Dermis blood vessel endothelial cell (primary cell): ENCODE results near the gene SLX9. TPM values are rescaled to one million over a fixed set of nuclear protein-coding genes. Genes with fewer than 3 reads are reported as not detected.
"Not testable (repeated sequence)": the region's sequence is repeated elsewhere in the genome, so short reads cannot be mapped to it uniquely, and the experiment has no call there.

Source experiments
- DNase-seq: peaks from one replicate; pipeline ENCODE4 v3.0.0; 2010
- total RNA-seq: library from RNA; depleted of rRNA; stranded (reverse); fragments of >200 nt; gene quantifications from 2 replicates; pipeline ENCODE4 v1.2.3, GENCODE V29; 2014

Gene SLX9
- total RNA-seq, 1 donor from 2014 or later, result 24.8 TPM

GRCh38 chr21:44902268-44903049, 37.4 kb upstream of the SLX9 start:
- DNase-seq, result no peak

GRCh38 chr21:44903050-44903685, 36.7 kb upstream of the SLX9 start:
- DNase-seq, result no peak

DNA sequence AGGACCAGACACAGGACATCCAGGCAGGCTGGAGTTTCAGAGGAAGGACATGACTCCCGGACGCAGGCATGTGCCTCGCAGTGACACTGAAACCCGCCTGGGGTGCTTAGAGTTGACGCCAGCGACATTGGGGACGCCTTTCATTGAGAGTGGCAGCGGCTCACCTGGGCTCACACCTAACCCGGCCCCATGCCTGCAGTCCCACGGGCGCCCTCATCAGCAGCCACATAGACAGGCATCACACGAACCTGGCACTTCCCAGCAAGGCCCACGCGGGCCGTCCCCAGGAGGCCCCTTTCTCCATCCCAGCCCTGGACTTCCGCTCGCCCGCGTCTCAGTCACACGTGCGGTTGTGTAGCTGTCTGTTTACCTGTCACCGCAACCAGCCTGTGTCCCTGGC, 36.1 kb upstream of the SLX9 start:
- no peak for DNase-seq

DNA sequence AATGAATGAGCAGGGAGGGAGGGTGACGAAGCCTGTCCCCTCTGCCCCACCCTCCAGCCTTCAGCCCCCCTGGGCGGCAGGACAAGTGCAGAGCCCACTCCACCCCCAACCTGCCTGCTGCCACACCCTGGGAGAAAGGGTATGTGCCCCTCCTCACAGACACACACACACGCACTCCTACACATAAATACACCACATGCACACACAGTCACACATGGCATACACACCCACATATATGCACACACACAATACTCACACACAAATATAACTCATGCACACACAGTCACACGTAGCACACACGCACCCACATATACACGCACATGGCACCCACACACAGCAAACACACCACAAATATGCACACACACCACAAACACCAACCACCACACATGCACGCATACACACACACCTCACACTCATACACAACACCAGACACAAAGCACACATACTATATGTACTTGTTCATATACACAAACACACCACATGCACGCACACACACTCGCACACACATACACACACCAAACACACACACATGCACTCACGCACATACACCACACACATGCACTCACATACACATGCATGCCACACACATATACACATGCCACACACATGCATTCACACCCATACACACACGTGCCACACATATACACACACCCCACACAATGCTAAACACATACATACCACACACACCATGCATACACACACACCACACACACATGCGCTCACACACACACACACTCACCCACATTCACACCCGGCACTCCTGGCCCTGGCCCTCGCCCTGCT, 35.5 kb upstream of the SLX9 start:
- DNase-seq, result no peak

DNA sequence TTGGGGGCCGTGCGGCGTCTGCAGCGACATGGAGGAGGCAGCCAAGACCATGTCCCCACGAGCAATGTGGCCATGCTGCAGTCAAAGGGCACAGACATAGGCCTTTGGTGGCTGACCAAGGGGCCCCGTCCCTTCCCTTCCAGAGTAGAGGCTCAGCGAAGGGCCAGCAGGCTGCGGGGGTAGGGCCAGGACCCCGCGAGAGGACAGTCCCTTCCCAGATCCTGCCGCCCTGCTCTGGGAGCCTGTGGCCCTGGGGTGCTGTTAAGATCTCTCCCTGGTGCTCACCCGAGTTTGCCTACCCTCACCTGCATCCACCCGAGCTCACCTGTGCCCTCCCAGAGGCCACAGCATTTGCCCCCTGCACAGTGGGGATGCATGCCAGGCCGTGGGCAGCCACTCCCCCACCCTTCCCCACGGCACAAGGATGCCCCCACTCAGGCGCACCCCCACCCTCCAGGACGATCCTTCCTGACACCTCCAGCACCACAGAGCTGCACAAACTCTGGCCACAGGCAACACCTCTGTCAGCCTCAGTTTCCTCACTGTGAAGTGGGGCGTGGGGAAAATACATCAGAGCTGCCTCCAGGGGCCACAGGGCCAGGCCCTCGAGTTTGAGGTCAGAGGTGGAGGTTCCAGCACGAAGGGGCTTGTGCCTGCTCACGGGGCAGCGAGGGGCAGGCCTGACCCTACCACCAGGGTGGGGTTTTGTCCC, 34.7 kb upstream of the SLX9 start:
- DNase-seq, result no peak

DNA sequence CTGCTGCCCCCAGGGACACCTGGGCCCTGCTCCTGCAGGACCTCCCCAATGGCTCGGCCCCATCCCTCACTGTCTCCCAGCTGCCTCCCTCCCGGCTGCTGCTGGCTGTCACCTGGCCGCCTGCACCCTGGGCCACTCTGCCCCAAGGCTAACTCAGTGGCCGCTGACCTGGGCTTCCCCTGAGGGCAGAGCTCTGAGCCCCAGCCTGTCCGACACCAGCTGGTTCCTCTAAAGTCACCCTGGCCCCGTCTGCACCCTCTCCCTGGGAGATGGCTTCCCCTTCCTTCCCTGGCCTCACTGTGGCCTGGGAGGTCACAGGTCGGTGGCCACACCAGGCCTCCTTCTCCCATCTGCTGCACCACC, 34.1 kb upstream of the SLX9 start:
- no peak for DNase-seq

- no peak for DNase-seq
These were observed 32.4 kb upstream of the SLX9 start for GRCh38 chr21:44907225-44907965.

GRCh38 chr21:44907966-44908895, 31.6 kb upstream of the SLX9 start:
- DNase-seq, result no peak

- no peak for DNase-seq
These were observed 30.9 kb upstream of the SLX9 start for GRCh38 chr21:44908908-44909307.

DNA sequence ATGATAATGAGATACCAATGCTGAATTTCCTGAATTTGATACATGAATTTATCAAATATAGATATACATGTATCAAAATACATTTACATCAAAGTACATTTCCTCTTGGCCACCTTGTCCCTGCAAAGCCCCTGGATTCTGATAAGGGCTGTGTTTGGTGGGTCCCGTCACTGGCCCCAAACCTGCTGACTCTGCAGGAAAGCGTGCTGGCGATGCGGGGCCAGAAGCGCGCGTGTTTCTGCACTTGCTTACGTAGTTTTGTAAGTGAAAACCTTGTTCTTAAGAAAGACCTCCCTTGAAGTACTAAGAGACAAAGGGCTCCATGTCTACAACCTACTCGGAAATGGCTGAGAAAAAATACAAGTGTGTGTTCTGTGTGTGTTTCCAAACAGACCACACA, 30.1 kb upstream of the SLX9 start:
- DNase-seq, result no peak

DNA sequence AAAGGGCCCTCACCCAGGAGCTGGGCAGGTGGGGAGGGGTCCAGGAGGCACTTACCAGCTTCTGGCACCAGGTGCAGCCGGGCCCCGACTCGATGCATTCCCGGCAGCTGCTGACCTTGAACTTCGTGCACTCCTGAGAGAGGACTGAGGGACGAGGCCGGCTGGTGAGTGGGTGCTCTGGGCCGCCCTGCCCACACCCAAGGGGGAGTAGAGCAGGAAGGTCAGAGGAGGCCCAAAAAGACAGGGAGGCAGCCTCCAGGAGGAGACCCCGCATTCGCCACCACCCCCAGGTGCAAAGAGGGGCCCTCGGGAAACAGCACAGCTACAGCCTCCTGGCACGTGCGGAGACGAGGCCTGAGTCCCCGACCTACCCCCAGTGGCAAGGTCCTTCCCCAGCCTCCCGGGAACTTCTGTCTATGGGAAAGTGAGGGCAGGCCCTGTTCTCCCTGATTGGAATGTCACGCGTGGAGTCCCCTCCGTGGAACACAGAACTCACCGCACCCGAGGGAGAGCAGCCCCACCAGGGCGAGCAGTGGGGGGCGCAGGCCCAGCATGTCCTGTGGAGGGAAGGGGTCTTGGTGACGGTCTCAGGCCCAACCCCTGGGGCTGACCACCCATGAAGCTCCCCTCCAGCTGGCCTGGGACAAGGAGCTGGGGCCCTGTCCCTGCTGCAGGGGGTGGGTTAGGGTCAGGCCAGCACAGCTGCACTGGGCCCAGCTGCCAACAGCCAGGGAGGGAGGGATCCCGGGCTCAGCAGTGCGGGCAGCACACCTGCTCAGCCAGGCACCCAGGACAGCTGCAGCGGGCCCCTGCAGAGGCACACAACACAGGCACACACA, 29.4 kb upstream of the SLX9 start:
- DNase-seq, result no peak

DNA sequence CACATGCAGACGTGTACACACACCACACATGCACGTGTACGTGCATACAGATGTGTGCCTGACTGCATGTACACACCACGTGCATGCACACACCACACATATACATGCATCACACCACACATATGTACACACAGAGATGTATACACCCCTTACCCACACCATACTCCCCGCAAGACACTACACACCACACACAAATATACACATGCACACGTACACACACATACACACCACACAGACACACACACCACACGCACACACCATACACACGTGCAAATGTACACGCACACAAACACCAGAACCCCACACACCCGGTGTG, 28.8 kb upstream of the SLX9 start:
- DNase-seq, result no peak

DNA sequence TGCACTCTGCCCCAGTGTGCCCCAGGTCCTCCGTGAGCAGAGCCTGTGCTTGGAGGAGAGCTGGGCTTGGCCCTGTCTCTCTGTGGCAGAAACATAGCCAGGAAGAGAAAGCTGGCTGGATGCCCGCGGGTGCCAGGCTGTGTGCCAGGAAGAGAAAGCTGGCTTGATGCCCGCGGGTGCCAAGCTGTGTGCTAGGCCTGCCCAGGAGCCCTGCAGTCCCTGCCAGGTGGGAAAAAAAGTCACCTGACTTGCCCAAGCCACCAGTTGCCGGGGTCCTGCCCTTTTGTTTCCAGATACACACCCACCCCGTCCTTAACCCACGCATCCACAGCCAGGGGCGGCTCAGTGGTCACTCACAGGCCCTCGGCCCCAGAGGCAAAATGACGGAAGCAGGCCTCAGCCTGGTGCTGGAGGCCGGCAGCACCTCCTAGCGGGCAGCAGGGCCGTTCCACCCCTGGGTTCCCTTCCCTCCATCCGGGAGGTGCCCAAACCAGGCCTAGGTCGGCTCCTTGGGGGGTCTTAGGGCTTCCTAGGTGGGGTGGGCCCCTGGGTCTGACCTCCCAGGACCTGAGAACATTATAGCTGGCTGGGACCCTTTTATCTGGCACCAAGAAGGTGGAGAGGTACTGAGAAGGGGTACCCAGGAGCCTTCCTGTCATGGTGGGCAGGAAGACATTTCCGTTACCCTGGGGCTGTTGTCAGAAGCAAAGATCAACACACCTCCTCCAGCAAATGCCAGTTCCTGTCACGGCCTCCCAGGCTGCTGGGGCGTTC, 28.3 kb upstream of the SLX9 start:
- peak; percentile 80 for DNase-seq

GRCh38 chr21:44912158-44912473, 27.7 kb upstream of the SLX9 start:
- DNase-seq, result no peak

DNA sequence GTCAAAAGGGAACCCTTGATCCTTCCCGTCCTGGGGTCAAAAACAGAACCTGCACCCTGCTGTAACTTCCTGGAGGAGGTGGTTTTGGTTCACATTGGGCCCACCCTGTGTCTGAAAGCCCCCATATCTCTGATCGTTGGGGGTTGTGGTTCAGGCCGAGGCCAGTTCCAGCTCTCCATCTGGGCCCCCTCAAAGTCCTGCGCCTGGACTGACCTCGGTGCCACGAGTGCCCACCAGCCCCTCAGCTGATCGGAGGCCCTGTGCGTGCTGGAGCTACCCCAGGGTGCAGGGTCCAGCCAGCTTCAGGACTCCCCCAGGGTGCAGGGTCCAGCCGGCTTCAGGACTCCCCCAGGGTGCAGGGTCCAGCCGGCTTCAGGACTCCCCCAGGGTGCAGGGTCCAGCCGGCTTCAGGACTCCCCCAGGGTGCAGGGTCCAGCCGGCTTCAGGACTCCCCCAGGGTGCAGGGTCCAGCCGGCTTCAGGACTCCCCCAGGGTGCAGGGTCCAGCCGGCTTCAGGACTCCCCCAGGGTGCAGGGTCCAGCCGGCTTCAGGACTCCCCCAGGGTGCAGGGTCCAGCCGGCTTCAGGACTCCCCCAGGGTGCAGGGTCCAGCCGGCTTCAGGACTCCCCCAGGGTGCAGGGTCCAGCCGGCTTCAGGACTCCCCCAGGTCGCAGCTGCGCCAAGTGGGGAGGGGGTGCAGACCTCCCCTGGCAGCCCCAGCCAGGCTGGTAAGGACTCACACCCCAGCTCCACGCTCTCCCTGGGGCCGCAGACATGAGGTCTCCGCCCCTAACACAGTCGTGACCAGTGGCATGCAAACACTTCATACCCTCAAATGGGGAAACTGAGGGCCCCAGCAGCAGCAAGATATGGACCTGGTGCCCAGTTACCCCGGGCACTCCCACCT, 27.1 kb upstream of the SLX9 start:
- DNase-seq, result not testable (repeated sequence)

DNA sequence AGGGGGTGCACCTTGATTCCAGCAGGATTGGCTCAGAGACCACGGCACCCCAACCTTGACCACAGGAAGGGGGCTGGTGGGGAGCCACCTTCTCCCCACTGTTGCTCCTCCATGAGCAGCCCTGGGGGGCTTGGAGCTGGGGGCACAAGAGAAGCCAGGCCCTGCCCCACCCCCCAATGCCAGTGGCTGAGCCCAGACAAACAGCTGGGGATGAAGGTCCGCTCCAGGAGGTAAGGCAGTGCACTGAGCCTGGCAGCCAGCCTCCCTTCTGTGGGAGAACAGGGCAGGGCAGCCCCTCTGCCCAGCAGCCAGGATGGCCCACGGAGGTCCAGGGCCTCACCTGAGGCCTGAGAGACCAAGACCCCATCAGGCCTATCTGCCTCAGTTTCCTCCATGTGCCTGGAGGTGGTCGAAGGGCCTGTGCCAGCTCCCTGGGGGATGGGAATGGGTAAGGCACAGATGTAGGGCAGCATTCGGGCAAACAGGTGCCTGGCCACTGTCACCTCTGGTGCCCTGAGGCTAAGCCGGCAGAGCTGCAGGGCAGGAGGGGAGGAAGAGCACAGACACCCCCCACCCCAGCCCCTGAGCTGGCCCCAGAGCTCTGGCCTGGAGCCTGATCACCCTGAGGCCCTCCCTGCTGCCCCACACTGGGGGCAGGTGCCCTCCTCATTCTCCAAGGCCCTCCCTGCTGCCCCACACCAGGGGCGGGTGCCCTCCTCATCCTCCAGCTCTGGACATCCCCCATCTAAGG, 26.2 kb upstream of the SLX9 start:
- no peak for DNase-seq

GRCh38 chr21:44914176-44914874, 25.5 kb upstream of the SLX9 start:
- no peak for DNase-seq
